Activated CD8-positive, alpha-beta memory T cell treated with anti-CD3 and anti-CD28 coated beads, Interleukin-2, amount 50 U/mL, for 1 hour (primary cell): Measurements from ENCODE around the gene IDH3B.
"Not testable (repeated sequence)": the region's sequence is repeated elsewhere in the genome, so short reads cannot be mapped to it uniquely, and the experiment has no call there.

Experiments
- DNase-seq: peaks from one replicate; pipeline ENCODE4 v3.0.0-alpha.2; 2020; ENCODE audit errors: extremely low read depth

Gene IDH3B

GRCh38 chr20:2694519-2694918 lies 30.5 kb upstream of the IDH3B start:
- no peak for DNase-seq

GRCh38 chr20:2694008-2694471 lies 30.0 kb upstream of the IDH3B start:
- DNase-seq = no peak

DNA sequence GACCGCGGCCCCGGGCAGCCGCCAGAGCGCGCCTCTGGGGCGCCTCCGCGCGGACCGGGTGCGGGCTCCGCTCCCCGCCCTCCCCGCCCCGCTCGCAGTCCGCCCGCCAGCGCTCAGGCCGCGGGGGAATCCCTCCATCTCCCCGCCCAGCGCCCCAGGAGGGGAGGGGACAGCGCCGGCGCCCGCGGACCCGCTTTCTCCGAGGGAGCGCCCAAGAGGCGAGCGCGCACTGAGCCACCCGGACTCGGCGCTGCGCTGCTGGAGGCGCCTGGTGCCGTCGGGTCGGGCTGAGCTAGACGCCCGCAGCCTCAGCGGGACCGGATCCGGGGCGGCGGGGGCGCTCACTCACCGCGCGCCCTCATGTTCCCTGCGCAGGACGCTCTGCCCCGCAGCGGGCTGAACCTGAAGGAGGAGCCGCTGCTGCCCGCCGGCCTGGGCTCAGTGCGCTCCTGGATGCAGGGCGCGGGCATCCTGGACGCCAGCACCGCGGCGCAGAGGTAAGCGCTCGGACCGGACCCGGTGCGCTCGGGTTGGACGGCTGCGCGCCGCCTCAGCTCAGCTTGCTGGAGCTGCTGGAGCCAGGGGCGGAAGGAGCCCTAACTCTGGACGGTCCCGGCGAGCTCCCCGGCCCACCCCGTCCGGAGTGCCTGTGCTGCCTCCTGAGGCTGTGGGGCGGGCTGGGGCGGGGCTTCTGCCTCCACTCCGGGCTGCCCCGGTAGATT lies 29.4 kb upstream of the IDH3B start:
- peak; percentile 11 for DNase-seq

- DNase-seq = no peak
Observed at GRCh38 chr20:2692886-2693285, 28.9 kb upstream of the IDH3B start.

- DNase-seq = no peak
Observed at GRCh38 chr20:2692036-2692885, 28.2 kb upstream of the IDH3B start, which contains the start of gene EBF4. Gene EBF4 (plus strand): TSS chr20:2692780. CDS start chr20:2693646, 866 bp downstream.

DNA sequence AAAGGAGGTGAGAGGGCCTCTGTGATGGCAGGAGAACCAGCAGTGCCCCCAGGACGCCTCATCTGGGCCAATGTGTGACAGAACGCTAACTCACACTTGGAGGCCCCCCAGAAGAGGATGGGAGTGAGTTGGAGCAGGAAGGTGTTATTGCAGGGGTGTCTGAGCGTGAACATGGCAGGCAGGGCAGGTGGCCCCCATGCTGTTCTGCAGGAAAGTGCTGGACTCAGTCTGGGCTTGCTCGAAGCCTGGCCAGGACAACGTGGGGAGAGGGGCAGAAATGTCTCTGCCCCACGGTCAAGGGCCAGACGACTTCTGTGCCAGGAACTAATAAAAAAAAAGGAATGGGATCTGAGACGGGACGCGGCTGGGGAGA lies 27.6 kb upstream of the IDH3B start:
- no peak for DNase-seq

- DNase-seq = no peak
Observed at GRCh38 chr20:2691127-2691526, 27.1 kb upstream of the IDH3B start.

- DNase-seq = no peak
Observed at GRCh38 chr20:2690718-2691117, 26.7 kb upstream of the IDH3B start.

DNA sequence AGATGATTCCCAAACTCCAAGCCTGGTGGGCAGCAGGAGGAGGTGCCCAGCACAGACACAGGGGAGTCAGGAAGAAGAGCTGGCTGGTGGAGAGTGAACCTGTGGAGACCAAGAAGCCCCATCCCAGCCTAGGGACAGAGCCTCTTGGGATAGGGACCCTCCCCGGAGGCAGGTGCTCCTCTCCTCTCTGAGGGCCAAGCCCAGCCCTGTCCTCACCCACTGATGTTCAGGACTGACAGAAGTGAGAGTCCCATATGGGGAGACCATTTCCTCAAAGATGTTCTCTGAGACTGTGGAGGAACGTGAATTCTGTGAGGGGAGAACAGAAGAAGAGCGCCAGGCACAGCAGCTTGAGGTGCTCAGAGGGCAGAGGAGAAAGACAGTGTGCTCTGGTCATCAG lies 26.2 kb upstream of the IDH3B start:
- no peak for DNase-seq

GRCh38 chr20:2688041-2688591 lies 24.1 kb upstream of the IDH3B start:
- peak; percentile 63 for DNase-seq

- no peak for DNase-seq
Observed at GRCh38 chr20:2687514-2687913, 23.5 kb upstream of the IDH3B start.

GRCh38 chr20:2684817-2685216 lies 20.8 kb upstream of the IDH3B start:
- DNase-seq = not testable (repeated sequence)

DNA sequence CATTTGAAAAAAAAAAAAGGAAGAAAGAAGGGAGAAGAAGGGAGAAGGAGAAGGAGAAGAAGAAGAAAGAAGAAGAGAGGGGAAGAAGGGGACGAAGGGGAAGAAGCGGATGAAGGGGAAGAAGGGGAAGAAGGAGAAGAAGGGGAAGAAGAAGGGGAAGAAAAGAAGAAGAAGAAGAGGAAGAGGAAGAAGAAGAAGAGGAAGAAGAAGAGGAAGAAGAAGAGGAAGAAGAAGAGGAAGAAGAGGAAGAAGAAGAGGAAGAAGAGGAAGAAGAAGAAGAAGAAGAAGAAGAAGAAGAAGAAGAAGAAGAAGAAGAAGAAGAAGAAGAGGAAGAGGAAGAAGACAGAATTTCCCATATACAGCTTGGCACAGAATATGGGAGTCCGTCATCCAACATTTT lies 18.0 kb upstream of the IDH3B start:
- not testable (repeated sequence) for DNase-seq

- DNase-seq = no peak
Observed at GRCh38 chr20:2680046-2680445, 16.0 kb upstream of the IDH3B start.

GRCh38 chr20:2673453-2673852 lies 9.4 kb upstream of the IDH3B start:
- DNase-seq = no peak

DNA sequence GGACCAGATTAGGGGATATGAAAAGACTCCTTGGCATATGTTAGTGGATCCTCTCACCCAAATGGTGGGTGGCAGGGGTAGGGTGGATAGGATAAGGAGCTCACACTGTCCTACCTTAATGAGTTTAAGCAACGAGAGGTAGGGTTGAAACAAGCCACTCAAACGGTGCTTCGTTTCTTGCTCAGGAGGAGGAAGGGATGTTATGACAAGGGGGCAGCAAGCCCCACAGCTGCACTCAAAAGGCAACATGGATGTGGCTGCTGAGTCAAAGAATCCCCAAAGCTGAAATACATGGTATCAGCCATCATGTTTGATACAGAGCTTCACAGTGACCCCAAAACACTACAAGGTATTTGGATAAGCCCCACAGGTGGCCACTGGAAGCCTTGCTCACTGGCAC lies 8.4 kb upstream of the IDH3B start:
- no peak for DNase-seq

GRCh38 chr20:2671977-2672376 lies 8.0 kb upstream of the IDH3B start:
- no peak for DNase-seq

- DNase-seq = no peak
Observed at GRCh38 chr20:2663364-2663886, 591 bp downstream of the IDH3B start.

DNA sequence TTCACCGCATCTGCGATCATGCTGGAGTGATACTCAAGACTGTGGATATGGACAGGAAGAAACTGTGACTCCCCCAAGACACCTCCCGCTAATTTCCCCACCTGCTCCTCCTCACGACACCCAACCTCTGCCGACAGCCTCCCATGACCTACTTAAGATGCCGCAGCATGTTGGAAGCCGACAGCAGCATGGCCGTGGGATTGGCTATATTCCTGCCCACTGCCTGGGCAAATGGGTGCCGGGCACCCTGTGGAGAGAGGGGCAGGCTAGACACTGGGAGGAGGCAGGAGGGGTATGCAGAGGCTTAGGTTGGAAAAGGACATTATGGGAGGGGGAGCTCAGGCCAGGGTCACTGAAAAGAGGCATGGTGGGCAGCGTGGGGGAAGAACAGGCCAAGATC lies 4.5 kb downstream of the IDH3B start:
- DNase-seq = no peak

DNA sequence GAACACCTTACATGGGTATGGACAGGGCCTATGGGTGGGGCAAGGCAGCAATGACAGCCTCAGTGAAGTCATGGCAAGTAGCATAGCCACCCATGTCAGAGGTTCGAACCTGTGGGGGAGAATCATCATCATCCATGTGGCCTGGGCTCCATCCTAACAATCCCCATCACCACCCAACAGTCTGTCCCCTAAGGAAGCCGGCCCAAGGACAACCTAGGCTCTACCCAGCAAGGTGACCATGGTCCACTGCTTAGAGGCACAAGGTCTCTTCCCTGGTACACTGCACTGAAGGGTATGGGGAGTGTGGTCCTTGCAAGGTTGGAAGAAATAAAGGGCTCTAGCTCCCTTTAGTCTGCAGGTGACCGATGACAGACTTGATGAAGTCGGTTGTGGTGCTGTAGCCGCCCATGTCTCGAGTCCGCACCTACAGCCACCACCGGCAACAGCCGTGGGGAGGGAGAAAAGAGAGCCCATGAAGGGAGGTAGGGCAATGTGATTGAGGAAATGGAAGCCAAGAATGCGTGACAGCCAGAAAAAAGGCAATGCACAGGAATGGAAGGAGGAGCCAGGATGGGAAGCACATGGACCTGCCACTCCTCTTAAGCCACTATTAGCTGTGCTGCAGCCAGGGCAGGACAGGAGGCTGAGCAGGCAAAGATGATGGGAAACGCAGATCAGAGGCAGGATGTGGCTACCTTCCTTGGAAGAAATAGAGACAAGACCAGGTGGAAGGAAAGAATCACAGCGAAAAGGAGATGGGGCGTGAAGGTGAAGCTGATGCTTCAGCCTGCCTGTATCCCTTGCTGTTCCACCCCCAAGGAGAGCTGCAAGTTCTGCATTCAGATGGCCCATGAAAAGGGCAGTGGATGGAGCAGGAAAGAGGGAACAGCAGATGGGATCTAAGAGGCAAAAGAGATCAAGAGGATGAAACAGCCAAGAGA lies 5.3 kb downstream of the IDH3B start:
- no peak for DNase-seq

- no peak for DNase-seq
Observed at GRCh38 chr20:2657674-2658073, 6.3 kb downstream of the IDH3B start.
